Ammon's horn (tissue), 1 donor: ENCODE results near the gene SF1.

ENCODE experiments used
- DNase-seq: peaks from one replicate; pipeline ENCODE4 v3.0.0-alpha.2; 2016; ENCODE audit warnings: low spot score

Gene SF1

DNA sequence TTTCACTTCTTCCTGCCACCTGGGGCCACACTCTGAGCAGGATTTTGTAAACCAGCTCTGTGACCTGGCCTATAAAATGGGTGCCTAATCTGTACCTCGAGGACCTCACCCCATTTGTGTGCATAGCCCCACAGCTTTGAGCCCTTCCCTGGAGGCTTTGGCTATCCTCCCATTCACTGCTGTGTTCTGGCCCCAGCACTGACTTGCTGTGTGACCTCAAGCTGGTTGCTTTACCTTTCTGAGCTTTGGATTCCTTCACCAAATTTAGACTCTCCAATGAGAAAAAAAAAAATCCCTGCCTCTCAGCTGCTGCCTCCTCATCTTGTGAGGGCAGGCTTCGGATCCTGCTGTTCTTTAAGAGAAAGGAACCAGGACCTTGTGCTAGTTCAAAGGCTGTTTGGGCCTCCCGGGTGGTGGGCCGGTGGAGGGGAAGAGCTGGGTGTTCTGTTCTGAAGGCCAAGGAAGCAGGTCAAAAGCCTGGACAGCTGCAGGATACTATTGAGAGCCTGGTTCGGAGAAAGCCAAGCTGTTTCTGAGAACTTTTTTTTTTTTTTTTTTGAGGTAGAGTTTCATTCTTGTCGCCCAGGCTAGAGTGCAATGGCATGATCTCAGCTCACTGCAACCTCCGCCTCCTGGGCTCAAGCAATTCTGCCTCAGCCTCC lies 17.5 kb downstream of the SF1 start:
- no peak for DNase-seq

DNA sequence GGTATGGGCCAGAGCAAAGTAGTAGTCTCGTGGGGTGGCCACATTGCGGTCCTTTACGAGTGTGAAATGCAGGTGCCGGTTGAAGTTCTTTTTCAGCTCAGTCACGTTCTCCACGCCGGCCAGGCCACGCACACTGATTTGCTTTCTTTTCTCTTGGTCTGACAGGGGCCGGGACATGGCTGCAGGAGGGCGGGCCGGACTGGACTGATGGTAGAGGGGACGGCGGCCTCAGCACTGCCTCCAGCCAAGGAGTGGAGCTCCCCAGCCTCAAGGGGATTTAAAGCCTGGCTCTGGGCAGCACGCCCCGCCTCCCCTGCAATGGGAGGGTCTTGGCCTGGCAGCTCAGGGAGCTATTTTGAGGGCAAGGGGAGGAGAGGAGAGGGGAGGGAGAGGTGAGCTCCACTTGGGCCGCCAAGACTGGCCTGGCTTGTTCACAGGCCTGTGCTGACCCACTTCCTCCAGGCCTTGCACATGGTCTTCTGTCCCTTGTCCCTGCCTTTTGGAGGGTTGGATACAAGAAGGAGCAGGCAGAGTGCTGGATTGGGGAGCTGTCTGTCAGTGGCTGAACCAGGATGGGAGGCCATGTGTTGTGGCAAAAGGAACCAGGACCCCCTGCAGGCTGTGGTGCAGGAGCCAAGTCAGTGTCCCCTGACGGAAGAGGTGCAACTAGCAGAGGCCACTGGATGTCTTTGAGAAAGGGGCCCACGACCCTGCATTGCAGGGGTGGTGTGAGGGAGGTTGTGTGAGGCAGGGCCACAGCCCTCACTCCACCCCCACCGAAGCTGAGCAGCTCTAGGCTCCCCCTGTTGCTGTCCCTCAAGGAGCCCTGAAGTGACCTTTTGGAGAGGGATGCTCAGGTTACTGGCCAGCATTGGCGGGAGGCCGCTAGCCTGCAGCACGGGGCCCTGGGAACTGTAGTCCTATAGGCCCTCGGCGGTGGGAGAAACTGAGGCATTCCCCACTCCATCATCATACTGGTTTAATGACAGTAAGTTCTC lies 18.3 kb downstream of the SF1 start, which contains the start of gene PYGM:
TSS of gene PYGM (minus strand) at position 253 of the 998 bp plus-strand sequence. CDS start at position 177, 76 bp downstream.
- DNase-seq: peak; percentile 85

DNA sequence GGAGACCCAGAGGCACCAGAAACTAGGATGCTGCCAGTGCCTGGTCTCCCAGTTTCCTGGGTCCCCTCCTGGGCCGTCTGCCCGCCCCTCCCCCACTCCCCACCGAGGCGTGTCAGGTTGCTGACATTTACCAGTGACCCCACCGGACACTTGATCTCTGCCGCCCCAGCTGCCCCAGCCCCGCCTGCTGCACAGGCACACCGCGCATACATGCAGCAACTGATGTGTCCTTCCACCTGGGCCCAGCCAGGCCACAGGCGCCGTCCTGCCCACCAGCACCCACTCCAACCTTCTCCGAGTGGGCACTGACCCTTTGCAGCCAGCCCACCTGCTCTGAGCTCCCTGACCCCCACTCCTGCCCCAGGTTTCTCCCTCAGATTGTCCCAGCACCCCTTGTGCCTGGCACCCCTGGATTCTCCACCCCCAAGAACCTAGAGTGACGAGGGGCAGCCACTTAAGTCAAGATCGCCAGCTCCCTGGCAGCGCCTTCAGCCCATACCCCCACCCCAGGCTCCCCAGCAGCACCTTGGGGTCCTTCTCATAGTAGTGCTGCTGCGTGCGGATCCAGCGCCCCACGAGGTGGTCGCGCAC lies 19.1 kb downstream of the SF1 start:
- no peak for DNase-seq

DNA sequence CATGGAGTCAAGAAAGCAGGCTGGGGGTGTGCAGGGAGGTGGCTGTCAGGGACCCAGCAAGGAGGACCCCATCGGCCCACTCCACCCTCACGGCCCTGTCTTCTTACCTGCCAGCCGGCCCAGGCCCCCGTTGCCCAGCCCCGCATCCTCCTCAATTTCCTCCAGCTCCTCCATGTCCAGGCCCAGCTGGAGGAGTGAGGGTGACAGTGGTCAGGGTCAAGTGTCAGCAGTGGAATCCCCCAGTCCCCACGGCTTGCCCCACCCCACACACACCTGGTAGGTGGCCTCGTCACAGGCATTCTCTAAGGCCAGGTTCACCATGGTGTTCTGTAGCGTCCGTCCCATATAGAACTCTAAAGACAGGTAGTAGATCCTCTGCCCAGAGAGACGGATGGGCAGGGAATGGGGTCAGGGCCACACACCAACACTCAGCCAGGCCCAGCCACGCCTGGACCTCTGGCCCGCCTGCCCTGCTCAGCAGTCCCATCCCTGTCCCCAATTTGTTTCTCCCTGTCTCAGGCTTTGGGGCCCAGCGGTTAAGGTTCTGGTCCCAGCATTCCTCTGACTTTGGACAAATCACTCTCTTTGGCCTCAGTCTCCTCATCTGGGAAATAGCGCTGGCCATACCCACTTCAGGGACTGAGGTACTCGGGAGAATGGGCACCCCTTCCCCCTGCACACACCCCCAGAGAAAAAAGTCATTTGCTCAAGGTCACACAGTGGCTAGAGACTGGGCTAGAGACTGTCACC lies 19.8 kb downstream of the SF1 start:
- DNase-seq: no peak

DNA sequence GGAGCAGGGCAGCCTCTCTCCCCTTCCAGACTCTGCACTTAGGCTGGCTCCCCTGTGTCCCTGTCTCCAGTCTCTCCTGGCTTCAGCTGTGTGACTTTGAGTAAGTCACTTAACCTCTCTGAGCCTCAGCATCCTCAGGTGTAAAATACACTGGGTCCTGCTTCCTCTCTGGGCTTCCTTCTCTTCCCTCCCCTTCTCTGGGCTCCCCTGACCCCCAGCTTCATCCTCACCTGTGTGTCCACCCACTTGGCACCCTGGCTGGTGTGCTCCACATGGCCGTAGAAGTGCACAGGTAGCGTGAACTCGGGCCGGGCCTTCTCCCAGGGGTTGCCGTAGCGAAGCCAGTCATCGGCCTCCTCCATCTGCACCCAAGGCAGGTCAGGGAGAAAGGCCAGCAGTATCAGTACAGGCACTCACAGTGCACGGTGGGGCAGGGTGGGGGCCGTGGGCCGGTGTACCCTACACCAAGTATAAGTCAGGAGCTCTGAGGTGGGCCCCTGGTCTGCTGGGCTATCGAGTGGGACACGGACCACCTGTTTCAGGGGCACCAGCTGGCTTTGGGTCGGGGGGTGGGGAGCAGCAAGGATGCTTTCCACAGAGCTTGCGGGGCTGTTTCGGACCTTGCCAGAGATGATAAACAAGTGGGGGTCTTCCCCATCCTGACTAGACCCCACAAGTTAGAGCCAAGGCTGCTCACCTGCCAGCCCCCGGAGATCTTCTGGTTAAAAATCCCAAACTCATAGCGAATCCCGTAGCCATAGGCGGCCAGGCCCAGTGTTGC lies 20.6 kb downstream of the SF1 start:
- DNase-seq: no peak

DNA sequence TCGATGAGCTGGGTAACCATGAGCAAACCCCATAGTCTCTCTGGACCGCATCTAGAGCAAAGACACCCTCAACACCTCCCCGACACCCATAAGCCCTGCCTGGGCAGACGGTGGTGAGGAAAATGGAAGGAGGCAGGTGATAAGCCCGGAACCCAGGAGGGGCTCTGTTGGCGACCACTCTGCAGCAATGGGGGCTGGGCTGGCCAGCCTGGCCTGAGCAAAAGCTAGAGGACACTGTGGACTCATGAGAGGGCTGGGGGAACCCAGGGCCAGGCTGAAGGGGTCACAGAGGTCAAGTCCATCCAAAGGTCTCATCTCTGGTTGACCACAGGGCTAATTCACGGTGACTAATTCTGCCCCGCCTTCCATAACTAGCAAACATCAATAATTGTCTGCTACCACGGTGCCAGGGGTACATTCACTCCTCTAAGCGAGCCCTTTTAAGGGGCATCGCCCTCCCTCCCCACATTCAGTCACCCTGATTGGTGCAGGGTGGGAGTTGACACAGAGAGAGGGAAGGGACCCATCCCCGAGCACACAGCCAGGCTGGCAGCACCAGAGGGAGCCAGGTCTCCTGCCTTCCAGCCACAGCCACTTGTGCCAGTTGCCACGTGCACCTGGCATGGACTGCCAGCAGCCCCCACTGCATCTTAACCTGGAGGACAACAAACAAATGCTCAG lies 22.5 kb downstream of the SF1 start:
- no peak for DNase-seq

DNA sequence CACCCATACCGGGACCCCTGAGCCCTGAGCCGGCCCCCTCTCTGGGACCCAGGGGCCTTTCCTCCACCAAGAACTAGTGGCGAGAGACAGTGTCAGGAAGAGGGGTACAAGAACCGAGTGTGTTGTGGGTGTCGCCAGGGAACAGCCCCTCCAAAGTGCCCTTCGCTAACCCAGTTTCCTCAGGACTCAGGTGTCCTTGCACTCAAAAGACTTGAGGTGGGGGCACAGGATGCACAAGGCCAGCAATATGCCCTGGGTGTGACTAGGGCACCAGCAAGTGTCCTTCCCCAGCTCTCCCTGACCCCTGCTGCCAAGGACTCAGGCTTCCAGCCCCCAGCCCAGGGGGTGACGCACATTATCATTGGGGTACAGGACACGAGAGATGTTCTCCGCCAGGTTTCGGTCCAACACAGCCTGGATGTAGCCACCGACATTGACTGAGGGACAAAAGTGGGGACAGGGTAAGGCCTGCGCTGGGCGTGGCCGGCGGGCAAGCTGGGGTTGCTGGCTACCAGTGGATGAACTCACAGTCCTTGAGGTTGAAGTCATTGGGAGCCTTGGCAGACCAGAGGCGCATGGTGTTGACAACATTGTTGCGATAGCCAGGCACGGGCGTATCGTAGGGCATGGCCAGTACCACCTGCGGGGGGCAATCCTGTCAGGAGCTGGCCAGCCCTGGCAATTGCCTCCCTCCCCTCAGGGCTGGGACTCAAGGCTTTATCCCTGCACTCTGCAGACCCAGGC lies 23.3 kb downstream of the SF1 start:
- DNase-seq: no peak

DNA sequence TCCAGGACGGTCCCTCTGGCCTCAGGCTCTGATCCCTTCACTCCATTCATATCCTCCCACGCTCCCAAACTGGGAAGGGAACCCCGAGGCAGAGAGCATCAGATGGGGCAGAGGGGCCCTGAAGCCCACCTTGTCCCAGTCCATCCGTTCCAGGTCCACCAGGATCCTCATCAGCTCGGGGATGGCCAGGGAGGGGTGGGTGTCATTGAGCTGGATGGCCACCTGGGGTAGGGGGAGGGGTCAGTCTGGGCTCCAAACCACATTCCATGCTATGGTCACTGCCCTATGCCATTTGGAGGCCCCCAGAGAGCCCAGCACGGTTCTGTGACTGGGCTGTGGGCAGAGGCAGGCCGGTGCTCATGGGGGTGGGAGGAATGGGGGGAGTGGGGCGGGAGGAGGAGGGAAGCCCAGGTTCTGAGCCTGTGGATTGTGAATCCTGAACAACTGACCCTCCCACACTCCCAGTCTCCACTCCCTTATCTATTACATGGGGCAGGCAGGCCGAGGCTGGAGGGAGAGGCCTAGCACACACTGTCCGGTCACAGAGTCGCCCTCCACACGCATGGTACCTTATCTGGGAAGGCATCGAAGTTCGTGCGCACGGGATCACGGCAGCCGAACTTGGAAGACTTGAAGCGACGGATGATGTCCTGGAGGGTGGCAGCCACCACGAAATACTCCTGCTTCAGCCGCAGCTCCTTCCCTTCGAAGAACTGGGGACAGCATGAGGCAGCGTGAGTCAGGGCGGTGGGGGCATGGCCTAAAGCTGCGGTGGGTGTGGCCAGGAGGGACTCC lies 24.0 kb downstream of the SF1 start:
- no peak for DNase-seq

DNA sequence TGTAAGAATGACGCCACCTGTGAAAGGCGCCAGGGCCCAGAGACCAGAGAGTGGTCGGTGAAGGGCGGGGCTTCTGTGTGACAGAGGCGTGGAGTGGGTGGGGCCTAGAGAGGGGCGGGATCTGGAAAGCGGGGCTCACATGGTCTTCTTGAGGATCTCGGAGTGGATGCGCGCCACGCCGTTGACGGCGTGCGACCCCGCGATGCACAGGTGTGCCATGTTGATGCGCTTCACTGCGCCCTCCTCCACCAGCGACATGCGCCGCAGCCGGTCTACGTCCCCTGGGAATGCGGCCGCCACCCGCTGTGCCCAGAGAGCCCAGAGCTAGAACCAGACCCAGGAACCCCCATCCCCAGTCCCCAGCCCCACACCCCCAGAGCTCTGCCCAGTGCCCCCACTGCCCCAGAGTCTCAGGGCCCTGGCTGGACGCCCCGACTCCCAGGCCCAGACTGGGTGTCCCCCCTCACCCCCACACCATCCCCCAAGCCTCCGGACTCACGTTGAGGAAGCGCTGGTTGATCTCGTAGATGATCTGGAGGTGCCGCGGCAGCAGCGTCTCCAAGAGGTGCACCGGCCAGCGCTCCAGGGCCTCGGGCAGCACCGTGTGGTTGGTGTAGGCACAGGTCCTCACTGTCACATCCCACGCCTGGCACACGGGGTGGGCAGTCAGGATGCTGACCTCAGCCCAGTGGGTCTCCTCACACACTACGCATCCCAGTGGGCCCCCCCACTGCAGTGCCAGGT lies 24.8 kb downstream of the SF1 start:
- no peak for DNase-seq

DNA sequence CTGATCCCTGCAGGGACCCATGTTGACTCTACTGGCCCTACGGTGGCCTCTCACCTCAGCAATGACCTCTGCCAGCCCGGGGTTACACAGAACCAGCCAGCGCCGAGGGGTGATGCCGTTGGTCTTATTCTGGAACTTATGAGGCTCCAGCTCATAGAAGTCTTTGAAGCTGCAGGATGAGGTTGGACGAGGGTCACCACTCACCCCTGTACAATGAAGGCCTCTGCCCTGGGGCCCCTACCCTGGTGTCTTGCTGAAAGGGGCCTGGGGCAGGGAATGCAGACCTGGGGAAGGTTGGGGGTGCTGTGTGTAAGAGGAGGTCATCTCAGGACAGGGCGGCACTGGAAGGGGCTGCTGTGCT lies 25.3 kb downstream of the SF1 start:
- DNase-seq: no peak

DNA sequence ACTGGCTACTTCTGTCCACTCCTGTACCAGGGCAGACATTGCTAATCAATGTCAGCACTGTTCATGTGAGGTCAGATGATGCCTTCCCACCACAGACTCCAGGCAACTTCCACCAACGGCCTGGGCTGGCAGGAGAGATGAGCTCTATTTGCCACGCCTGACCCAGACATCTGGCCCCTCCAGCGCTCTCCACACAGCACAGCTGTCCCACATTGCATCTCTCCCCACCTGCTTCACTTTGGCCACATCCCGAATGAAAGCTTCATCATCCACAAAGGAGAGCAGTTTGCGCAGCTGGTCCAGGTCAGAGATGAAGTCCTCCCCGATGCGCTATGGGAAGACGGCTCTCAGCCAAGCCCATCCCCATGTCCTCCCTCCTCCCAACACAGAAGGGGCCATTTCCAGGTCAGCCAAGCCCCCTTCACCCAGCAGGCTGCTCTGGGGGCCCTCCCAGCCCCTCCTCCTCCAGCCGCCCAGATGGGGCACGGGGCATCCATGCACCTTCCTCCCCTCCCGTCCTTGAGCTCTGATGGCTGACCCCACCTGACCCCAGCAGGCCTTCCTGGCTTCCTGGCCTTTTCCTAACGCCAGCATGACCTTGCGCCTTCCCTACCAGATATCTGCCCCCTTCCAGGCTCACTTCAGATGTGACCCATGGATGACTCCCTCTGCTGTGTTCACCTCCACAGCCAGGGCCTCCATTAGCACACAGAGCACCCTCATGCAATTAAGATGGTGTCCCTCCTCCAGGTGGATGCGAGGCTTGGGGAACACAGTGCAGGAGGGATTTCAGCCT lies 26.0 kb downstream of the SF1 start:
- no peak for DNase-seq

DNA sequence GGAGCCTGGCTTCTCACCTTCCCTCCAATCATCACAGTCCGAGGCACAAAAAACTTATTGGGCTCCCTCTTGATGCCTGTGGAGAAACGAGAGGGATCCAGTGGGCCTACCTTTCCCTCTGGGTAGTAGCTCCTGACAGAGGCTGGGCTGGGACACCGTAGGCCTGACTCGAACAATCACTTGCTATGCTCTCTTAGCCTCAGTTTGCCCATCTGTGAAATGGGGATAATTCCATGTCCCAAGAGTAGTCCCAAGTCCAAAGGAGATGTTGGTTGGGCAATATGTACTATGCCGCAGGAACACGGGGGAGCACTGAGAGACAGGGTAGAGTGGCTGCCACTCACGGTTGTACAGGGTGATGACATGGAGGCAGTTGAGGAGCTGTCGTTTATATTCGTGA lies 26.8 kb downstream of the SF1 start:
- DNase-seq: no peak

DNA sequence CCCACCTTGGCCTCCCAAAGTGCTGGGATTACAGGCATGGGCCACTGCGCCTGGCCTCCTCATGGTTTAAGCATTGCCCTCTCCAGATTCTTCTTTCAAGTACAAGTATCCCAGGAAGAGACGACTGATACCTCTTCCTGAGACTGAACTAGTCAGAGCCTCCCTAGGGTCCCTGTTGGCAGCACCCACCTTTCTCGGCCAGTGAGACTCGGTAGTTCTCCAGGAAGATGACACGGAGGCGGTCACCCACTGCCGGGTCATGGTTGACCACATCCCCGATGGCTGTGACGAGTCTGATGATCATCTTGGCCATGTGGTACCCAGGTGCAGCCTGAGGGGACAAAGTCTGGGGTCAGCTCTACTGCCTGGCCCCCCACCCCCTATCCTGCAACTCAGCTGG lies 27.2 kb downstream of the SF1 start:
- DNase-seq: no peak

DNA sequence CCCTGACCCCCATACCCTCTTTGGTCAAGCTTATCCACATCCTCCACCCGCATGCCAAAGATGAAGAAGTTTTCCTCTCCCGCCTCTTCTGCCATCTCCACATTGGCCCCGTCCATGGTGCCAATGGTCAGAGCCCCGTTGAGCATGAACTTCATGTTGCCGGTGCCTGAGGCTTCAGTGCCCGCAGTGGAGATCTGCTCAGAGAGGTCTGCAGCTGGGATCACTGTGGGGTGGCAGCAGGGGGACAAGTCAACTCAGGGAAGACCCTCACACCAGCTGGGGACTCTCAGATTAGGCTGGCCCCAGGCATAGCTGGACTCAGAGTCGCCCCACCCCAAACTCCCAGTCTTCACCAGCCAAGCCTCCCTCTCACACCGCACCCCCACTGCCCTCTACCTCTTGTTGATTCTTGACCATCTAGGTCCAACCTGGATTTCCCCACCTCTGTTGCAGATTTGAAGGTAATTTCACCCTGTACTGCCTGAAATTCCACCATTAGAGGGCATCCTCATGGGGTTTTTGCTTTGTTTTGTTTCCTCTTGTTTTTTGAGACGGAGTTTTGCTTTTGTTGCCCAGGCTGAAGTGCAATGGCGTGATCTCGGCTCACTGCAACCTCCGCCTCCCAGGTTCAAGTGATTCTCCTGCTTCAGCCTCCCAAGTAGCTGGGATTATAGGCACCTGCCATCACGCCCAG lies 27.8 kb downstream of the SF1 start:
- DNase-seq: no peak

DNA sequence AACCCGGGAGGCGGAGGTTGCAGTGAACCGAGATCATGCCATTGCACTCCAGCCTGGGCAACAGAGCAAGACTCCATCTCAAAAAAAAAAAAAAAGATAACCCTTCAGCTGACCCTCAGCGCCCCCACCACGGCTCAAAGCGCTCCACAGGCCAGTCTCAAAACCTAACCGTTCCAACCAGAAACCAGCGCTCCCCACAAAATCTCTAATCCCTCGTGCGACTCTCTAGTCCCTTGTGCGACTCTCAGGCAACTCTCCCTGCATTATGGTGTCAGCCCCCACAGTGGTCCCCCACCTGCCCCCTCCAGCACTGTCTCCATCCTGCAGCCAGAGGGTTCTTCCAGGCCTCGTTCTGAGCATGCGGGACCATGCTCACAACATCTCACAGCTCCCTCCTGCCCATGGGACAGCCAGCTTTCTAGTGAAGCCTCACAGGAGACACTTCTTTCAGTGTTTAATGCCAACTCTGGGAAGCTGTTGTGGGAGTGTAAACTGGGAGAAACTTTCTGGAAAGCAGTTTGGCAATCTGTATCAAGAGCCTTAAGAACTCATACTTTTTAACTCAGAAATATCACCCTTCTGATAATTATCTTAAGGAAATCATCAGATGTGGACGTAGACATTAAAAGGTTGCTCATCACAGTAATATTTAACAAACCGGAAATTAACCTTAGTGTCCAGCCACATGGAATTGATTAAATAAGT lies 30.2 kb downstream of the SF1 start:
- no peak for DNase-seq

DNA sequence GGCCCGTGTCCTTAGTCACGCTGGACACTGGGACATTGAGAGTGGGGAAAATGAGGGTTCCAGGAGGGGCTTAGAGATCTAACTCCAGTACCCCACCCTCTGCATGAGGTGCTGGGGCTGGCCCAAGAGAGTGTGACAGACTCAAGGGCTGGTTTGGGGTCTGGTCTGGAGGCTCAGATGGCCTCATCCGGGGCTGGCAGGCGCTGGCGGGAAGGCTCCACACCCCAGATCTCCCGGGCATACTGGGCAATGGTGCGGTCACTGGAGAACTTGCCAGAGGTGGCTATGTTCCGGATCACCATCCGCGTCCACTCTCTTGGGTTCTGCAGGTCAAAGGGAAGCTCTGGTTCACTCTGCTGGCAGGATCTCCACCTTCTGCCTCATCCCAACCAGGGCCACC lies 31.9 kb downstream of the SF1 start:
- no peak for DNase-seq
